GM23338 (cell line): ENCODE measurements around the gene CNGB1. TPM values are rescaled to one million over a fixed set of nuclear protein-coding genes. Genes with fewer than 3 reads are reported as not detected.

Experiments
- ATAC-seq: fragments of 200-7000 bp; cut with Tn5 transposase; 3 replicates; pipeline ENCODE4 v1.9.1; 2020
- DNase-seq: peaks from one replicate; pipeline ENCODE4 v3.0.0-alpha.2; 2015; ENCODE audit warnings: low spot score
- H2AFZ ChIP-seq: fragments of 200-600 bp; sonication (generic); 2 replicates; pipeline ENCODE4 v1.8.0; 2016; ENCODE audit warnings: antibody characterized with exemption, mild to moderate bottlenecking, moderate library complexity
- H3F3A ChIP-seq: fragments of 200-600 bp; sonication (generic); replicated peaks from 2 replicates; pipeline ENCODE4 v1.8.0; 2017; ENCODE audit warnings: antibody characterized with exemption, mixed run types, low read depth
- H3K27ac ChIP-seq: fragments of 200-600 bp; sonication (generic); 2 replicates; pipeline ENCODE4 v1.6.1; 2016; ENCODE audit warnings: low read depth
- H3K27me3 ChIP-seq: fragments of 200-600 bp; sonication (generic); 2 replicates; pipeline ENCODE4 v1.8.0; 2016; ENCODE audit warnings: mild to moderate bottlenecking, mixed run types, moderate library complexity; ENCODE audit not compliant: insufficient read depth
- H3K36me3 ChIP-seq: fragments of 200-600 bp; sonication (generic); 2 replicates; pipeline ENCODE4 v1.8.0; 2016; ENCODE audit warnings: mild to moderate bottlenecking; ENCODE audit not compliant: insufficient read depth
- H3K4me1 ChIP-seq: fragments of 200-600 bp; sonication (generic); 2 replicates; pipeline ENCODE4 v1.8.0; 2016; ENCODE audit warnings: mild to moderate bottlenecking, moderate library complexity; ENCODE audit not compliant: insufficient read depth
- H3K4me2 ChIP-seq: fragments of 200-600 bp; sonication (generic); 2 replicates; pipeline ENCODE4 v1.7.1; 2017; ENCODE audit warnings: mixed run types
- H3K4me3 ChIP-seq: fragments of 200-600 bp; sonication (generic); 2 replicates; pipeline ENCODE4 v1.6.1; 2016; ENCODE audit warnings: mixed run types
- H3K79me2 ChIP-seq: fragments of 200-600 bp; sonication (generic); replicated peaks from 2 replicates; pipeline ENCODE4 v1.8.0; 2017; ENCODE audit warnings: mild to moderate bottlenecking; ENCODE audit not compliant: insufficient read depth
- H3K9me2 ChIP-seq: fragments of 200-600 bp; sonication (generic); 2 replicates; pipeline ENCODE4 v1.8.0; 2017; ENCODE audit not compliant: insufficient read depth
- H4K20me1 ChIP-seq: fragments of 200-600 bp; sonication (generic); replicated peaks from 2 replicates; pipeline ENCODE4 v1.8.0; 2017; ENCODE audit warnings: mild to moderate bottlenecking; ENCODE audit not compliant: insufficient read depth
- H3K27ac Mint-ChIP-seq: 2 replicates; pipeline ENCODE4 v1.8.0; 2020; ENCODE audit warnings: inconsistent platforms, mild to moderate bottlenecking, moderate library complexity, mixed read lengths
- H3K27me3 Mint-ChIP-seq: 3 replicates; pipeline ENCODE4 v1.8.0; 2022; ENCODE audit warnings: low read depth, mild to moderate bottlenecking, moderate library complexity, mixed read lengths, inconsistent platforms; ENCODE audit not compliant: insufficient read depth, poor library complexity
- H3K36me3 Mint-ChIP-seq: 3 replicates; pipeline ENCODE4 v1.8.0; 2021; ENCODE audit warnings: low read depth, mild to moderate bottlenecking, inconsistent platforms, moderate library complexity, mixed read lengths
- H3K4me1 Mint-ChIP-seq: 3 replicates; pipeline ENCODE4 v1.8.0; 2020; ENCODE audit warnings: mild to moderate bottlenecking, inconsistent platforms, mixed read lengths
- H3K4me3 Mint-ChIP-seq: 3 replicates; pipeline ENCODE4 v1.8.0; 2021; ENCODE audit warnings: moderate library complexity, mild to moderate bottlenecking, inconsistent platforms, mixed read lengths
- H3K9me3 Mint-ChIP-seq: 3 replicates; pipeline ENCODE4 v1.8.0; 2020; ENCODE audit warnings: moderate library complexity, mild to moderate bottlenecking, inconsistent platforms, mixed read lengths
- CREB1 ChIP-seq: fragments of 250-450 bp; sonication (Bioruptor Pico); IDR thresholded peaks from 2 replicates; pipeline ENCODE4 v1.5.0; 2020; ENCODE audit warnings: low read depth, mild to moderate bottlenecking, moderate library complexity
- CTCF ChIP-seq, 2 experiments: fragments of 200-600 bp in 1 of 2; sonication (generic) in 1 of 2; conservative IDR thresholded peaks; 2 replicates each; pipeline versions ENCODE4 v1.5.1 to v1.6.1; 2016 to 2017; ENCODE audit warnings: antibody characterized with exemption in 2 of 2, low read depth in 2 of 2, mild to moderate bottlenecking in 2 of 2, moderate library complexity in 1 of 2
- EZH2 ChIP-seq: fragments of 200-600 bp; sonication (generic); IDR thresholded peaks from one replicate; pipeline ENCODE4 v1.8.0; 2017; ENCODE audit warnings: antibody characterized with exemption, mild to moderate bottlenecking, low read depth; ENCODE audit not compliant: unreplicated experiment
- EZH2phosphoT487 ChIP-seq: fragments of 200-600 bp; sonication (generic); IDR thresholded peaks from one replicate; pipeline ENCODE4 v1.8.1; 2018; ENCODE audit warnings: antibody characterized with exemption; ENCODE audit not compliant: unreplicated experiment
- POLR2AphosphoS5 ChIP-seq: IDR thresholded peaks from 2 replicates; pipeline ENCODE4 v1.6.1; 2016; ENCODE audit warnings: antibody characterized with exemption, low read depth
- REST ChIP-seq: IDR thresholded peaks from one replicate; pipeline ENCODE4 v1.6.1; 2018; ENCODE audit warnings: antibody characterized with exemption; ENCODE audit not compliant: unreplicated experiment
- STAT1 ChIP-seq: IDR thresholded peaks from one replicate; pipeline ENCODE4 v1.6.1; 2016; ENCODE audit warnings: antibody characterized with exemption; ENCODE audit not compliant: unreplicated experiment
- ZNF114 ChIP-seq: fragments of 250-450 bp; sonication (Bioruptor Pico); IDR thresholded peaks from 2 replicates; pipeline ENCODE4 v1.5.0; 2020; ENCODE audit warnings: mild to moderate bottlenecking, moderate library complexity
- ZNF331 ChIP-seq: fragments of 250-450 bp; sonication (Bioruptor Pico); IDR thresholded peaks from 2 replicates; pipeline ENCODE4 v1.5.0; 2020; ENCODE audit warnings: low read depth, mild to moderate bottlenecking, moderate library complexity
- ZNF462 ChIP-seq: fragments of 250-450 bp; sonication (Bioruptor Pico); IDR thresholded peaks from 2 replicates; pipeline ENCODE4 v1.5.0; 2020; ENCODE audit warnings: mild to moderate bottlenecking, moderate library complexity
- polyA plus RNA-seq: library from polyadenylated mRNA; unstranded; fragments of >200 nt; fragmentation: Nextera tagmentation; extraction: Ambion mirVana; gene quantifications from 2 replicates; pipeline ENCODE4 v1.2.1, GENCODE V29; 2016
- total RNA-seq: library from RNA; depleted of rRNA; stranded (reverse); fragments of >200 nt; shearing (Covaris generic); gene quantifications from 2 replicates; pipeline ENCODE4 v1.2.3, GENCODE V29; 2014

The CNGB1 gene
- total and polyA plus RNA-seq, 2 experiments from 2014 or later: not detected

- TF ChIP-seq EZH2phosphoT487: no peak
- TF ChIP-seq EZH2: no peak
- no peak for TF ChIP-seq ZNF114 (CRISPR knock-in tag)
- TF ChIP-seq ZNF462: no peak
- no peak for TF ChIP-seq STAT1
- TF ChIP-seq ZNF331 (CRISPR knock-in tag): no peak
- no peak for TF ChIP-seq POLR2AphosphoS5
Observed at GRCh38 chr16:57890752-57891111, 80.2 kb downstream of the CNGB1 start (continued).

- Mint-ChIP-seq H3K9me3 (no peaks in the 10 kb centered on the region), H3K27me3 (peaks cover 2% of the 10 kb centered on the region), H3K27ac (no peak overlapping the region), H3K4me1 (peaks cover 16% of the 10 kb centered on the region), H3K36me3 (no peaks in the 10 kb centered on the region), H3K4me3 (no peak overlapping the region)
- peaks cover 7% of the 10 kb centered on the region for H3K4me1 ChIP-seq
- no peak overlapping the region for H3K4me2 ChIP-seq
- no peaks in the 10 kb centered on the region; the same call in 1 of the 2 replicates for H4K20me1 ChIP-seq
- no peaks in the 10 kb centered on the region for H3K36me3 ChIP-seq
- ATAC-seq (no peak), DNase-seq (no peak)
- H3K4me3 ChIP-seq: no peak overlapping the region
- no peak overlapping the region for H2AFZ ChIP-seq
- H3K9me2 ChIP-seq: no peaks in the 10 kb centered on the region
- H3F3A ChIP-seq: no peaks in the 10 kb centered on the region
- H3K79me2 ChIP-seq: no peaks in the 10 kb centered on the region
- H3K27me3 ChIP-seq: no peaks in the 10 kb centered on the region
- H3K27ac ChIP-seq: no peak overlapping the region
- TF ChIP-seq ZNF114 (CRISPR knock-in tag) (no peak), CTCF (conservative IDR thresholded peaks at IDR 0.05; ENCODE audit: low read depth in 2 of 2) (no peak), REST (no peak), CREB1 (CRISPR knock-in tag) (no peak)
Observed at GRCh38 chr16:57889960-57890751, 80.8 kb downstream of the CNGB1 start.
